GM19351 (cell line): ENCODE results near the gene TLE1.
"Not testable (repeated sequence)": the region's sequence is repeated elsewhere in the genome, so short reads cannot be mapped to it uniquely, and the experiment has no call there.

ENCODE experiments used
- ATAC-seq: cut with Tn5 transposase; IDR thresholded peaks from one replicate; pipeline ENCODE4 v1.9.1; 2021; ENCODE audit warnings: mild to moderate bottlenecking, moderate library complexity; ENCODE audit not compliant: unreplicated experiment

TLE1 gene

GRCh38 chr9:81622471-81623255 lies 66.7 kb downstream of the TLE1 start:
- ATAC-seq = no peak

- no peak for ATAC-seq
Measured at GRCh38 chr9:81621785-81622259, 67.5 kb downstream of the TLE1 start.

- no peak for ATAC-seq
Measured at GRCh38 chr9:81621118-81621517, 68.2 kb downstream of the TLE1 start.

GRCh38 chr9:81620002-81620390 lies 69.4 kb downstream of the TLE1 start:
- ATAC-seq = peak; percentile 78

- peak; percentile 65 for ATAC-seq
Measured at GRCh38 chr9:81619353-81620001, 69.9 kb downstream of the TLE1 start.

GRCh38 chr9:81618923-81619322 lies 70.4 kb downstream of the TLE1 start:
- ATAC-seq = no peak

- ATAC-seq = no peak
Measured at GRCh38 chr9:81616141-81616540, 73.2 kb downstream of the TLE1 start.

GRCh38 chr9:81614335-81614734 lies 75.0 kb downstream of the TLE1 start:
- ATAC-seq = no peak

GRCh38 chr9:81613002-81613812 lies 76.1 kb downstream of the TLE1 start:
- ATAC-seq = no peak

GRCh38 chr9:81611664-81612063 lies 77.7 kb downstream of the TLE1 start:
- no peak for ATAC-seq

GRCh38 chr9:81610740-81611107 lies 78.6 kb downstream of the TLE1 start:
- no peak for ATAC-seq

GRCh38 chr9:81609782-81610739 lies 79.3 kb downstream of the TLE1 start:
- ATAC-seq = peak; percentile 88

- no peak for ATAC-seq
Measured at GRCh38 chr9:81608289-81608657, 81.1 kb downstream of the TLE1 start.

- no peak for ATAC-seq
Measured at GRCh38 chr9:81607593-81608288, 81.6 kb downstream of the TLE1 start.

GRCh38 chr9:81606261-81606660 lies 83.1 kb downstream of the TLE1 start:
- ATAC-seq = not testable (repeated sequence)

- ATAC-seq = no peak
Measured at GRCh38 chr9:81605170-81605670, 84.1 kb downstream of the TLE1 start.

- no peak for ATAC-seq
Measured at GRCh38 chr9:81604306-81605169, 84.8 kb downstream of the TLE1 start.

- no peak for ATAC-seq
Measured at GRCh38 chr9:81602887-81603680, 86.3 kb downstream of the TLE1 start.
